ENCODE data around the gene TMEM187. TPM values are rescaled to one million over a fixed set of nuclear protein-coding genes. Genes with fewer than 3 reads are reported as not detected.

TMEM187 gene
- total and polyA plus RNA-seq, 3 donors from 2014 or later: 6.1 to 15.7 (median 13.1) TPM

DNA sequence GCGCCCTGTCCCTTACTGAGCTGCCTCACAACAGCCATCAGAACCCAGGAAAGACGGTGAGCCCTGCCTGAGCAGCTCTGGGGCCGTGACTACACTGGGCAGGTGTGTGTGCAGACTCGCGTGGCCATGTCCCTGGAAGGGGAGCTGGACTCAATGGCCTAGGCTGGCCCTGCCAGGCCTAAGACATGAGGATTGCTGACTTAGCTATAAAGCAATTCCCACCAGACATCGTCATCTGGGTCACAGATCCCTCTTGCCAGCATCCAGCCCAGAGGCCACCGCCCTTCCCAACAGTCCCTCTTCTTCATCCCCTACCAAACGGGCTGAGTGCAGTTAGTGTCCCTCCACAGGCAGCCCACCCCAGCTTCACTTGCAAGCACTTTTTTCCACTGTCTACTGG lies 41.4 kb upstream of the TMEM187 start:
- intact Hi-C loops (cut with DNase I; ENCODE audit: low total_unique reads): no loop called here
- WGBS, 2 donors: 87% methylated on average over 8 of the region's 8 CpGs; no CpG with 5 or more reads in 1 of the 2 donors
- peaks cover 7% of the 10 kb centered on the region for H3K4me1 ChIP-seq
- DNase-seq: no peak
- H3K9me3 ChIP-seq: no peaks in the 10 kb centered on the region
- H3K27ac ChIP-seq: no peak overlapping the region
- TF ChIP-seq CTCF (IDR thresholded peaks at IDR 0.05) (no peak), POLR2A (IDR thresholded peaks at IDR 0.05) (no peak)
- H3K27me3 ChIP-seq: no peaks in the 10 kb centered on the region
- H3K36me3 ChIP-seq (ENCODE audit: low read depth, missing control alignments): no peaks in the 10 kb centered on the region
- H3K4me3 ChIP-seq: no peak overlapping the region

- peaks cover 7% of the 10 kb centered on the region for H3K4me1 ChIP-seq
- H3K27ac ChIP-seq: no peak overlapping the region
- no peaks in the 10 kb centered on the region for H3K36me3 ChIP-seq (ENCODE audit: low read depth, missing control alignments)
- TF ChIP-seq CTCF (IDR thresholded peaks at IDR 0.05) (no peak), POLR2A (IDR thresholded peaks at IDR 0.05) (no peak)
- H3K27me3 ChIP-seq: no peaks in the 10 kb centered on the region
- DNase-seq: no peak
- intact Hi-C loops (cut with DNase I; ENCODE audit: low total_unique reads): no loop called here
- no peak overlapping the region for H3K4me3 ChIP-seq
- 95 to 100% methylated on average over 2 to 13 of the region's 13 CpGs for WGBS, 2 donors
- no peaks in the 10 kb centered on the region for H3K9me3 ChIP-seq
Observed at GRCh38 chrX:153931748-153932147, 40.8 kb upstream of the TMEM187 start.

GRCh38 chrX:153932220-153932915 lies 40.2 kb upstream of the TMEM187 start:
- H3K4me3 ChIP-seq: no peak overlapping the region
- intact Hi-C loops (cut with DNase I; ENCODE audit: low total_unique reads): no loop called here
- no peaks in the 10 kb centered on the region for H3K27me3 ChIP-seq
- no peak for DNase-seq
- 90 to 93% methylated on average over 11 to 13 of the region's 13 CpGs for WGBS, 2 donors
- no peaks in the 10 kb centered on the region for H3K36me3 ChIP-seq (ENCODE audit: low read depth, missing control alignments)
- no peak overlapping the region for H3K27ac ChIP-seq
- no peak for TF ChIP-seq CTCF (IDR thresholded peaks at IDR 0.05)
- no peak for TF ChIP-seq POLR2A (IDR thresholded peaks at IDR 0.05)
- H3K4me1 ChIP-seq: peaks cover under 1% of the 10 kb centered on the region
- no peaks in the 10 kb centered on the region for H3K9me3 ChIP-seq

DNA sequence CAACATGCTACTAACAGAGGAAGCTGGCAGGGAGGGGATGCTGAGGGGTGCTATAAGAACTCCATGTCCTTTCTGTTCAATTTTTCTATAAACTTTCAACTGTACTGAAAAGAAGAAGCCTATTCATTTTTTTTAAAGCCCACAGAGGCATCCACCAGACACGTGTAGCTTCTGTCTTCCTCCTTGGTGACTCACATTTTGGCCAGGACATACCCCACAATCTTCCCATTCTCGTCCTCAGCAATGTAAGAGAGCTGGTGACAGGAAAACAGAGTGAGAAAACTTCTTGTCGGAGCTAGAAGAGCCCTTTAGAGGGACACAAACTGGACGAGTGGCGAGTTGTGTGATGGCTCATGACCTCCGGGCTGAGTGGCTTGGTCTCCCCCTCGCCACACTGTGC lies 38.8 kb upstream of the TMEM187 start:
- intact Hi-C loops (cut with DNase I; ENCODE audit: low total_unique reads): no loop called here
- no peak for DNase-seq
- WGBS, 2 donors: 12 to 29% methylated on average over 7 of the region's 7 CpGs
- H3K9me3 ChIP-seq: no peaks in the 10 kb centered on the region
- H3K27me3 ChIP-seq: no peaks in the 10 kb centered on the region
- H3K27ac ChIP-seq: no peak overlapping the region
- no peak for TF ChIP-seq POLR2A (IDR thresholded peaks at IDR 0.05)
- TF ChIP-seq CTCF (IDR thresholded peaks at IDR 0.05): no peak
- no peaks in the 10 kb centered on the region for H3K36me3 ChIP-seq (ENCODE audit: low read depth, missing control alignments)
- peak overlapping the region in 1 of 2 donors; percentile 47 for H3K4me3 ChIP-seq
- H3K4me1 ChIP-seq: no peaks in the 10 kb centered on the region
